Cerebellar cortex (tissue), 1 donor: ENCODE measurements around the gene BHLHE40.

Experiments used
- DNase-seq: peaks from one replicate; pipeline ENCODE4 v3.0.0-alpha.2; 2015; ENCODE audit warnings: low spot score

Gene BHLHE40

GRCh38 chr3:4979428-4980228, at the start of gene BHLHE40:
Gene BHLHE40, plus strand, starts transcription at chr3:4979437. Its CDS starts 282 bp downstream, at chr3:4979719.
- peak; percentile 42 for DNase-seq

- DNase-seq = no peak
Measured at GRCh38 chr3:4930501-4930900, 48.7 kb upstream of the BHLHE40 start.

DNA sequence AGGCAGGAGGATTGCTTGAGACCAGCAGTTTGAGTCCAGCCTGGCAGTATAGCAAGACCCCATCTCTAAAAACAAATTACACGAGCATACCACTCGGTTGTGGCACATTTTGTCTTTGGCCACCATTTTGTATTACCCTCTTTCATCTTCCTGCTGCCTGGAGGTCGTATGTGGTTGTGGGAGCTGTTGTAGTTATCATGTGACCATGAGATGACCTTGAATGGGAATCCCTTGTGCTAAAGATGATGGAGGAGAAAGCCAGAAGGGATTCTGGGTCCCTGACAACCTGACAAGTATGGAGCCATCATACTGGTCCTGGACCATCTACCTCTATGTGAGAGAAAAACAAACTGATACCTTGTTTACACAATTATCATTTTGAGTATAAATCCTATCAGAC, 45.2 kb upstream of the BHLHE40 start:
- DNase-seq = no peak

DNA sequence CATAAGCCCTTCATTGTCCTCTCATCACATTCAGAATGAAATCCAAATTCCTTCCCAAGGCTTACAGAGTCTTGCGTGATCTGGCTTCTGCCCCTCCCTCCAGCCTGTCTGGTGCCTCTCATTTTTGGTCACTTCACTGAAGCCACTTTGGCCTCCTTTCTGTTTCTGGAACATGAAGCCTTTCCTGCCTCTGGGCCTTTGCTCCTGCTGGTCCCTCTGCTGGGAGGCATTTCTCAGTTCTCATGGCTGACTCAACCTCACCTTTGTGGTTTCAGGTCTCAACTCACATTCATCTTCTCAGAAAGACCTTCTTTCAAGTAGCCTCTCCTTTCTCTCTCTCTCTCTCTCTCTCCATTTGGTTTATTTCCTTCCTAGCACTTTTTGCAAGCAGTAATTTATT, 43.9 kb upstream of the BHLHE40 start:
- DNase-seq = no peak

DNA sequence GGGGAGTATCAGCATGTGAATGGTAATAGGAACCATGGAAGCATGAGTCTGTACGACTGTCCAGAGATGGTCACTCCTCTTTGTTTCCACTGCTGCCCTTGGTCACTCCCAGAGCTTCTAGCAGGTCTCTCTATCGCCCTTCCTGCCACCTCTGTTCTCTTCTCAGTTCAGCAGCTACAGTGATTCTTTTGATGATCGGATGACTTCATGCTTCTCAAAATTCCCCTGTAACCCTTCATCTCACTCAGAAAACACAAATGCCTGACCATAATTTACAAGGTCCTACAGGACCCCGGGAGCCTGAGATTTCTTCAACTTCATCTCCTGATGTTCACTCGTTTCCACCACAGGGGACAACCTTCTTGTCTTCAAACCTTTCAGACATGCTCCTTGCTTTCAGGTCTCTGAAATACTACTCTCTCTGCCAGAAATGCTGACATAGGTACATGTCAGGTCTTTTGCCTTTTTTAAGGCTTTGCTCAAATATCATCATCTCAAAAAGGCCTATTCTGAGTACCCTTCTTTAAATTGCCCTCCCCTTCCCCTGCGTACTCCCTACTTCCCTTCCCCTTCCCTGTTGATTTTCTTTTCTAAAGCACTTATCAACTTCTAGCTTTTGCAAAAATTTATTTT, 42.1 kb upstream of the BHLHE40 start:
- no peak for DNase-seq

- no peak for DNase-seq
Measured at GRCh38 chr3:4938281-4938982, 40.8 kb upstream of the BHLHE40 start.

- no peak for DNase-seq
Measured at GRCh38 chr3:4939276-4939675, 40.0 kb upstream of the BHLHE40 start.

- DNase-seq = no peak
Measured at GRCh38 chr3:4940985-4941384, 38.3 kb upstream of the BHLHE40 start.

- no peak for DNase-seq
Measured at GRCh38 chr3:4943549-4943948, 35.7 kb upstream of the BHLHE40 start.

DNA sequence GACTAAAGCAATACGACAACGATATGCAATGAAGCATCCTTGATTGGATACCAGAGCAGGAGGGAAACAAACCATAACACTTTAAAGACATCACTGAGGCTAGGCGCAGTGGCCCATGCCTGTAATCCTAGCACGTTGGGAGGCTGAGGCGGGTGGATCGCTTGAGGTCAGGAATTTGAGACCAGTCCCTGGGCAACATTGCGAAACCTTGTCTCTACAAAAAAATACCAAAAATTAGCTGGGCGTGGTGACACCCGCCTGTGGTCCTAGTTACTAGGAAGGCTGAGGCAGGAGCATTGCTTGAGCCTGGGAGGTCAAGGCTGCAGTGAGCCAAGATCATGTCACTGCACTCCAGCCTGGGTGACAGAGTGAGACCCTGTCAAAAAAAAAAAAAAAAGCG, 33.9 kb upstream of the BHLHE40 start:
- DNase-seq = no peak

- DNase-seq = no peak
Measured at GRCh38 chr3:4947028-4947427, 32.2 kb upstream of the BHLHE40 start.

DNA sequence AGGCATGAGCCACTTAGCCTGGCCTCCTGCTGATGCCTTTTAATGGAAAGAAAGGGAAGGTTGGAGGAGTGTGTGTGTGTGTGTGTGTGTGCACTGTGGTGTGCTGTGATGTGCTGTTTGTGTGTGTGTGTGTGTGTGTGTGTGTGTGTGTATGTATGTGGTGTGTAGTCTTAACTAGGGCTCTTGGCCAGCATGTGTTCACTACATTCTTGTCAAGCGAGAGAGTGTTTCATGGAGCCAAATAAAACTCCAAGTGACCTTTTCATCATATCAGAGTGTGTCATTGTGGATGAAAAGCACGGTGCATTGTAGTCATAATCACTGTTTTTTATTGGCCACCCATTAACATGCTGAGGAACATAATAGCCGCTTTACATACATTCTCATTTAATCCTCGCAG, 30.8 kb upstream of the BHLHE40 start:
- no peak for DNase-seq

GRCh38 chr3:4949004-4949403, 30.2 kb upstream of the BHLHE40 start:
- DNase-seq = no peak

GRCh38 chr3:4949659-4950058, 29.6 kb upstream of the BHLHE40 start:
- DNase-seq = no peak

- no peak for DNase-seq
Measured at GRCh38 chr3:4950351-4950784, 28.9 kb upstream of the BHLHE40 start.

GRCh38 chr3:4950948-4951347, 28.3 kb upstream of the BHLHE40 start:
- no peak for DNase-seq

DNA sequence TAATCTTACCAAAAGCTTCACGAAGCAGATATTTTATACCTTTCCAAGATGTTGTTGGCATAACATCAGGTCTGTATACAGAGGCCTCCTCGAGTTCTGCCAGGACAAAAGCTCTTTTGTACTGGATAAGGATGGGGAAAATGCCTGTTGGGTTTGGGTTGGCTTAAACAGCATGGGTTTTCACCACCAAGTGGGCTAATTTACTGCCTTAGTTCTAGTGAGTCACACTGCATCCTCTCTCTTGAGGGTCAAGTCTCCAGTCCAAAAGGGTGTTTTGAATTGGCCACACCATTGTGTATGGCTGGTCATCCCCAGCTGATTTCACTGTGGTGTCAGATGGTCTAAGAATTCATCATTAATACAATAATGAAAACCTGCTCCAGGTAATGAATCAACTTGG, 26.1 kb upstream of the BHLHE40 start:
- no peak for DNase-seq

- DNase-seq = no peak
Measured at GRCh38 chr3:4954256-4955000, 24.8 kb upstream of the BHLHE40 start.

- DNase-seq = no peak
Measured at GRCh38 chr3:4956099-4956498, 23.1 kb upstream of the BHLHE40 start.

DNA sequence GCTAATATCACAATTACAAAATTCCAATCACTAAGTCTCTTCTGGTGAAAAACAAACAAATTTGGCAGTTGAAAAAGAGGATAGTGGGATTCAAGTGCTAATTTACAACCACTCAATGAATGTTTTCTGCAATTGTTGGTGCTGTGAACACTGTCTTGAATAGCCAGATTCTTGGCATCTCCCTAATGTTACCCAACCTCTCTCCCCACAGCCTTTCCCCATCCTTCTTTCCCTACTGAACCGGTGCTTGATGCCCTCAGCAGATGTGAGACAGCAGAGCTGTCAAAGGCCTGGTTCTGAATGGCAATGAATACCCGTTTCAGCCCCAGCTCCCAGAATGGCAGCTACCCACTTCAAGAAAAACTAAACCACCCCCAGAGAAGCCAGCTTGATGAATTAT, 22.5 kb upstream of the BHLHE40 start:
- no peak for DNase-seq

GRCh38 chr3:4957978-4958377, 21.3 kb upstream of the BHLHE40 start:
- no peak for DNase-seq

DNA sequence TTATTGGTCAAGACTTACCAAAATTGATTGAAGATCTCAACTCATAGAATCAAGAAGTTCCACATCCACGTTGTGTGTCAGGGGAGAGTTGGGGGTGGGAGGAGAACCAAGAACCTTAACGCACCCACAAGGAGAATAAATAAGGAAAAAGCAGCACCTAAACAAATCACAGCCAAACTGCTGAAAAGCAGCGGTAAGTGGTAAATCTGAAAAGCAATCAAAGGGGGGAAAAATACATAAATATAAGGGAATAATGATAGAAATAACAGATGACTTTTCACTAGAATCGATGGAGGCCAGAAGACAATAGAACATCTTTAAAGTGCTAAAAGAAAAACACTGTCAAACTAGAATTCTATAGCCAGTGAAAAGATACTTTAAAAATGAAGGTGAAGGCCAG, 20.1 kb upstream of the BHLHE40 start:
- no peak for DNase-seq
